Posterior cingulate gyrus (tissue), 11 donors: Measurements from ENCODE around the gene GFI1B.
"Not testable (repeated sequence)": the region's sequence is repeated elsewhere in the genome, so short reads cannot be mapped to it uniquely, and the experiment has no call there.

Experiments
- DNase-seq, 10 donors: peaks; one replicate each; pipeline versions ENCODE4 v3.0.0 to v3.0.0-alpha.2; 2020 to 2021; ENCODE audit warnings: mixed read lengths in 3 of 10
- intact Hi-C: fragments of 100-400 bp; cut with DNase I; formaldehyde crosslinking; loops from one replicate; pipeline ENCODE4 v1.15.1; 2023

Gene GFI1B

GRCh38 chr9:132989414-132989996, 11.0 kb downstream of the GFI1B start:
- intact Hi-C loops: no loop called here
- DNase-seq: peak in 2 of 10 donors; percentile 51 to 72

GRCh38 chr9:132989998-132990557, 11.6 kb downstream of the GFI1B start:
- DNase-seq, intact Hi-C loops: not testable (repeated sequence)

GRCh38 chr9:132990781-132991180, 12.3 kb downstream of the GFI1B start:
- peak in 2 of 10 donors; percentile 51 to 63 for DNase-seq
- intact Hi-C loops: no loop called here

GRCh38 chr9:132991351-132992300, 13.1 kb downstream of the GFI1B start:
- peak in 2 of 10 donors; percentile 46 to 47 for DNase-seq
- intact Hi-C loops: no loop called here

GRCh38 chr9:132993511-132993939, 15.0 kb downstream of the GFI1B start:
- peak in 3 of 10 donors; percentile 6 to 34 (median 21) for DNase-seq
- intact Hi-C loops: no loop called here

- intact Hi-C loops: no loop called here
- peak in 2 of 10 donors; percentile 44 to 70 for DNase-seq
Observed at GRCh38 chr9:132994410-132995120, 16.1 kb downstream of the GFI1B start.

GRCh38 chr9:132995121-132995420, 16.6 kb downstream of the GFI1B start:
- peak in 2 of 10 donors; percentile 22 to 56 for DNase-seq
- intact Hi-C loops: no loop called here

- intact Hi-C loops: no loop called here
- DNase-seq: peak in 2 of 10 donors; percentile 52 to 62
Observed at GRCh38 chr9:132995879-132996278, 17.4 kb downstream of the GFI1B start.

GRCh38 chr9:132996526-132996925, 18.0 kb downstream of the GFI1B start:
- peak in 2 of 10 donors; percentile 49 to 73 for DNase-seq
- intact Hi-C loops: no loop called here

- DNase-seq: peak in 2 of 10 donors; percentile 1 to 21
- intact Hi-C loops: no loop called here
Observed at GRCh38 chr9:132997591-132997990, 19.1 kb downstream of the GFI1B start.

GRCh38 chr9:132998221-132998620, 19.7 kb downstream of the GFI1B start:
- intact Hi-C loops: not testable (repeated sequence)
- peak in 1 of 10 donors; percentile 30 for DNase-seq

GRCh38 chr9:132998831-132999635, 20.5 kb downstream of the GFI1B start:
- peak in 2 of 10 donors; percentile 50 to 55 for DNase-seq

GRCh38 chr9:133002147-133003070, 23.9 kb downstream of the GFI1B start:
- DNase-seq: peak in 2 of 10 donors; percentile 23 to 59
- intact Hi-C loops: no loop called here

More at GRCh38 chr9:132998831-132999635, 20.5 kb downstream of the GFI1B start:
- intact Hi-C loops: no loop called here

GRCh38 chr9:133003071-133003461, 24.6 kb downstream of the GFI1B start:
- intact Hi-C loops: no loop called here
- DNase-seq: peak in 1 of 10 donors; percentile 48

GRCh38 chr9:133003671-133004090, 25.2 kb downstream of the GFI1B start:
- peak in 2 of 10 donors; percentile 13 to 82 for DNase-seq
- intact Hi-C loops: no loop called here

GRCh38 chr9:133004091-133004998, 25.9 kb downstream of the GFI1B start:
- peak in 2 of 10 donors; percentile 10 to 71 for DNase-seq
- intact Hi-C loops: no loop called here

- peak in 2 of 10 donors; percentile 2 to 70 for DNase-seq
- intact Hi-C loops: no loop called here
Observed at GRCh38 chr9:133004999-133005760, 26.7 kb downstream of the GFI1B start.
